Measurements from ENCODE around the gene PSD4. TPM values are rescaled to one million over a fixed set of nuclear protein-coding genes. Genes with fewer than 3 reads are reported as not detected.

PSD4 gene
- total RNA-seq, 2 donors from 2014 or later: 13.1 to 16.9 TPM

GRCh38 chr2:113198790-113199612 lies 25.2 kb downstream of the PSD4 start:
- peak; percentile 93 for TF ChIP-seq CTCF (IDR thresholded peaks at IDR 0.05)
- no peaks in the 10 kb centered on the region for H3K9me3 ChIP-seq
- no peak overlapping the region for H3K27ac ChIP-seq
- peak; percentile 65 for ATAC-seq (ENCODE audit: insufficient number of reproducible peaks, low FRiP score, low read depth)
- peak overlapping the region; percentile 95 for H3K4me3 ChIP-seq
- H3K4me1 ChIP-seq (ENCODE audit: control insufficient read depth in 1 of 2, low read depth in 2 of 2): peaks cover 0 to 7% of the 10 kb centered on the region in 2 donors
- H3K36me3 ChIP-seq: no peaks in the 10 kb centered on the region
- no peak for DNase-seq (ENCODE audit: low spot score)
- H3K27me3 ChIP-seq (replicated peaks; ENCODE audit: insufficient read depth): no peaks in the 10 kb centered on the region

GRCh38 chr2:113200236-113200635 lies 26.5 kb downstream of the PSD4 start:
- Histone ChIP-seq H3K4me1 (ENCODE audit: control insufficient read depth in 1 of 2, low read depth in 2 of 2) (peaks cover 0 to 7% of the 10 kb centered on the region in 2 donors), H3K27ac (no peak overlapping the region), H3K36me3 (no peaks in the 10 kb centered on the region), H3K9me3 (no peaks in the 10 kb centered on the region), H3K4me3 (no peak overlapping the region), H3K27me3 (replicated peaks; ENCODE audit: insufficient read depth) (no peaks in the 10 kb centered on the region)
- no peak for TF ChIP-seq CTCF (IDR thresholded peaks at IDR 0.05)
- no peak for DNase-seq (ENCODE audit: low spot score)
- ATAC-seq (ENCODE audit: insufficient number of reproducible peaks, low FRiP score, low read depth): no peak

- Histone ChIP-seq H3K9me3 (no peaks in the 10 kb centered on the region), H3K4me3 (no peak overlapping the region), H3K27me3 (replicated peaks; ENCODE audit: insufficient read depth) (no peaks in the 10 kb centered on the region), H3K36me3 (no peaks in the 10 kb centered on the region), H3K4me1 (ENCODE audit: control insufficient read depth in 1 of 2, low read depth in 2 of 2) (peaks cover 0 to 7% of the 10 kb centered on the region in 2 donors), H3K27ac (no peak overlapping the region)
- TF ChIP-seq CTCF (IDR thresholded peaks at IDR 0.05): no peak
- no peak for ATAC-seq (ENCODE audit: insufficient number of reproducible peaks, low FRiP score, low read depth)
- no peak for DNase-seq (ENCODE audit: low spot score)
Observed at GRCh38 chr2:113200736-113201490, 27.1 kb downstream of the PSD4 start.

- no peak for TF ChIP-seq CTCF (IDR thresholded peaks at IDR 0.05)
- Histone ChIP-seq H3K36me3 (no peaks in the 10 kb centered on the region), H3K27ac (no peak overlapping the region), H3K4me1 (ENCODE audit: control insufficient read depth in 1 of 2, low read depth in 2 of 2) (peaks cover 0 to 7% of the 10 kb centered on the region in 2 donors), H3K9me3 (no peaks in the 10 kb centered on the region), H3K4me3 (no peak overlapping the region), H3K27me3 (replicated peaks; ENCODE audit: insufficient read depth) (no peaks in the 10 kb centered on the region)
- DNase-seq (ENCODE audit: low spot score): no peak
- no peak for ATAC-seq (ENCODE audit: insufficient number of reproducible peaks, low FRiP score, low read depth)
Observed at GRCh38 chr2:113201496-113202304, 27.9 kb downstream of the PSD4 start.
